A673 (cell line): ENCODE data around the gene DUOXA2. TPM values are rescaled to one million over a fixed set of nuclear protein-coding genes. Genes with fewer than 3 reads are reported as not detected.

Experiments
- BruUV-seq: library from RNA; stranded (reverse); fragments of 400-500 nt; replicated peaks from 2 replicates; lab custom pipeline; 2021; lab: Mats Ljungman, UMichigan
- CTCF ChIA-PET: fragments of 300-600 bp; sonication (Branson Sonifier 250); formaldehyde crosslinking; loops from one replicate; lab custom pipeline; 2022; ENCODE audit warnings: antibody characterized with exemption; lab: Charles Lee
- POLR2A ChIA-PET: fragments of 300-600 bp; sonication (Branson Sonifier 250); formaldehyde crosslinking; loops from one replicate; lab custom pipeline; 2022; ENCODE audit warnings: antibody characterized with exemption; ENCODE audit not compliant: low non-redundant PET; lab: Charles Lee
- DNase-seq: peaks from one replicate; pipeline ENCODE4 v3.0.0-alpha.2; 2015; ENCODE audit warnings: low spot score
- H3K27ac ChIP-seq: fragments of 200-600 bp; sonication (generic); 2 replicates; pipeline ENCODE4 v1.5.1; 2016; ENCODE audit warnings: mixed run types, low read depth, mild to moderate bottlenecking, mixed read lengths, antibody characterized with exemption, low read length; ENCODE audit not compliant: poor library complexity, severe bottlenecking
- H3K27me3 ChIP-seq: fragments of 200-600 bp; sonication (generic); replicated peaks from 2 replicates; pipeline ENCODE4 v1.6.1; 2017; ENCODE audit warnings: mixed run types, low read depth, mild to moderate bottlenecking, mixed read lengths, antibody characterized with exemption, low read length; ENCODE audit not compliant: insufficient read depth, poor library complexity
- H3K36me3 ChIP-seq: fragments of 200-600 bp; sonication (generic); 2 replicates; pipeline ENCODE4 v1.6.1; 2016; ENCODE audit warnings: mixed run types, mild to moderate bottlenecking, mixed read lengths, antibody characterized with exemption, low read length; ENCODE audit not compliant: insufficient read depth, poor library complexity, severe bottlenecking
- H3K4me1 ChIP-seq: fragments of 200-600 bp; sonication (generic); 2 replicates; pipeline ENCODE4 v1.6.1; 2017; ENCODE audit warnings: mixed run types, mild to moderate bottlenecking, mixed read lengths, antibody characterized with exemption, low read length; ENCODE audit not compliant: insufficient read depth, poor library complexity, severe bottlenecking
- H3K4me3 ChIP-seq: fragments of 200-600 bp; sonication (generic); 2 replicates; pipeline ENCODE4 v1.5.1; 2016; ENCODE audit warnings: low read depth, mixed run types, mild to moderate bottlenecking, mixed read lengths, low read length; ENCODE audit not compliant: poor library complexity, severe bottlenecking
- H3K9me3 ChIP-seq: fragments of 200-600 bp; sonication (generic); 2 replicates; pipeline ENCODE4 v1.6.1; 2016; ENCODE audit warnings: mixed run types, low read depth, mild to moderate bottlenecking, mixed read lengths, antibody characterized with exemption, low read length; ENCODE audit not compliant: poor library complexity, severe bottlenecking
- EZH2 ChIP-seq: fragments of 200-600 bp; sonication (generic); IDR thresholded peaks from 2 replicates; pipeline ENCODE4 v1.6.1; 2017; ENCODE audit warnings: borderline replicate concordance, low read depth, mild to moderate bottlenecking, mixed read lengths, antibody characterized with exemption, low read length; ENCODE audit not compliant: poor library complexity, severe bottlenecking
- intact Hi-C: fragments of 100-400 bp; cut with micrococcal nuclease; formaldehyde crosslinking; loops from one replicate; pipeline ENCODE4 v1.10.0; 2022; ENCODE audit not compliant: unreplicated experiment
- total RNA-seq: library from RNA; stranded (reverse); gene quantifications from 2 replicates; pipeline ENCODE4 v1.2.3, GENCODE V29; 2021
- TF ChIP-seq, protein P1 (sequence below): fragments of 300-800, 200-600 bp; sonication (generic); conservative IDR thresholded peaks from 2 replicates; pipeline ENCODE4 v1.5.1; 2017; ENCODE audit warnings: low read depth, mild to moderate bottlenecking, antibody characterized with exemption, low read length, moderate library complexity, mixed read lengths

The DUOXA2 gene
- total RNA-seq, 1 experiment from 2014 or later = not detected

DNA sequence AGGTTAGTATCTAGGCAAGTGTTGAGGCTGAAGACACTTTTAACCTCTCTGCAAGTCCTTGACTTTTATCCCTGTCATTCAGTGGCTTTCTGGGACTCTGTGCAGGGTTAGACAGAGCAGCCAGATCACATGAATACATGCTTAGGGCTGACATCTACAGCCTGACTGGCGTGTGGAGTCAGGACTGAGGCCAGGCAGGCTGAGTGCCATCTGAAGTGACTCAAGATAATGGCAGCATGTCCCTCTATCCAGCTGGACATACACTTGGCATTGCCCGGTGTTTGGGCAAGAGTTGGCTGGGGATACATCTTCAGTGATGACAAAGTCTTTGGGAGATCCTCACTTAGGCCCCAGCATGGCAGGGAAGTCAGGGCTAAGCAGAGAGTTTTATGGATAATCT lies 22.6 kb upstream of the DUOXA2 start:
- TF ChIP-seq, protein P1, sequence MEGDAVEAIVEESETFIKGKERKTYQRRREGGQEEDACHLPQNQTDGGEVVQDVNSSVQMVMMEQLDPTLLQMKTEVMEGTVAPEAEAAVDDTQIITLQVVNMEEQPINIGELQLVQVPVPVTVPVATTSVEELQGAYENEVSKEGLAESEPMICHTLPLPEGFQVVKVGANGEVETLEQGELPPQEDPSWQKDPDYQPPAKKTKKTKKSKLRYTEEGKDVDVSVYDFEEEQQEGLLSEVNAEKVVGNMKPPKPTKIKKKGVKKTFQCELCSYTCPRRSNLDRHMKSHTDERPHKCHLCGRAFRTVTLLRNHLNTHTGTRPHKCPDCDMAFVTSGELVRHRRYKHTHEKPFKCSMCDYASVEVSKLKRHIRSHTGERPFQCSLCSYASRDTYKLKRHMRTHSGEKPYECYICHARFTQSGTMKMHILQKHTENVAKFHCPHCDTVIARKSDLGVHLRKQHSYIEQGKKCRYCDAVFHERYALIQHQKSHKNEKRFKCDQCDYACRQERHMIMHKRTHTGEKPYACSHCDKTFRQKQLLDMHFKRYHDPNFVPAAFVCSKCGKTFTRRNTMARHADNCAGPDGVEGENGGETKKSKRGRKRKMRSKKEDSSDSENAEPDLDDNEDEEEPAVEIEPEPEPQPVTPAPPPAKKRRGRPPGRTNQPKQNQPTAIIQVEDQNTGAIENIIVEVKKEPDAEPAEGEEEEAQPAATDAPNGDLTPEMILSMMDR = no peak
- no peak for TF ChIP-seq EZH2
- no peaks in the 10 kb centered on the region for H3K9me3 ChIP-seq
- ChIA-PET POLR2A (no interaction called here), CTCF (no interaction called here)
- H3K27ac ChIP-seq = no peak overlapping the region
- intact Hi-C loops = no loop called here
- no peak overlapping the region for H3K4me3 ChIP-seq
- BruUV-seq = no TSS peak
- H3K36me3 ChIP-seq = no peaks in the 10 kb centered on the region
- H3K4me1 ChIP-seq = no peaks in the 10 kb centered on the region
- no peak for DNase-seq
- no peaks in the 10 kb centered on the region for H3K27me3 ChIP-seq

DNA sequence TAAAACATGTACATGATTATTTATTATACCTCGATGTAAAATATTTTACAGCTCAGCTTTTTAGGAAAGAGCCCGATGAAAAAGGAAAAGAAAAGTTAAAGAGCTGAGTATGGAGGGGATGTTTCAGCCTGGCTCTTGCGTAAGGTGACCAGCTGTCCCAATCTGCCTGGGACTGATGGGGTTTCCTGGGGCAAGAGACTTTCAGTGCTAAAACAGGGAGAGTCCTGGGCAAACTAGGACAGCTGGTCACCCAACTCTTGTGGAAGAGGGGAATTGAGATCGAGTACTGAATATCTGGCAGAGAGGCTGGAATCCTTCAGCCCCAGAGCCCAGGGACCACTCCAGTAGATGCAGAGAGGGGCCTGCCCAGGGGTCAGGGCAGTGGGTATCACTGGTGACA lies 21.1 kb upstream of the DUOXA2 start:
- POLR2A ChIA-PET = no interaction called here
- TF ChIP-seq EZH2 = no peak
- TF ChIP-seq, protein P1 = no peak
- H3K36me3 ChIP-seq = no peaks in the 10 kb centered on the region
- no peaks in the 10 kb centered on the region for H3K27me3 ChIP-seq
- H3K4me1 ChIP-seq = no peaks in the 10 kb centered on the region
- no peaks in the 10 kb centered on the region for H3K9me3 ChIP-seq
- CTCF ChIA-PET = no interaction called here
- H3K27ac ChIP-seq = no peak overlapping the region
- H3K4me3 ChIP-seq = no peak overlapping the region
- BruUV-seq = no TSS peak
- no peak for DNase-seq
- intact Hi-C loops = no loop called here

DNA sequence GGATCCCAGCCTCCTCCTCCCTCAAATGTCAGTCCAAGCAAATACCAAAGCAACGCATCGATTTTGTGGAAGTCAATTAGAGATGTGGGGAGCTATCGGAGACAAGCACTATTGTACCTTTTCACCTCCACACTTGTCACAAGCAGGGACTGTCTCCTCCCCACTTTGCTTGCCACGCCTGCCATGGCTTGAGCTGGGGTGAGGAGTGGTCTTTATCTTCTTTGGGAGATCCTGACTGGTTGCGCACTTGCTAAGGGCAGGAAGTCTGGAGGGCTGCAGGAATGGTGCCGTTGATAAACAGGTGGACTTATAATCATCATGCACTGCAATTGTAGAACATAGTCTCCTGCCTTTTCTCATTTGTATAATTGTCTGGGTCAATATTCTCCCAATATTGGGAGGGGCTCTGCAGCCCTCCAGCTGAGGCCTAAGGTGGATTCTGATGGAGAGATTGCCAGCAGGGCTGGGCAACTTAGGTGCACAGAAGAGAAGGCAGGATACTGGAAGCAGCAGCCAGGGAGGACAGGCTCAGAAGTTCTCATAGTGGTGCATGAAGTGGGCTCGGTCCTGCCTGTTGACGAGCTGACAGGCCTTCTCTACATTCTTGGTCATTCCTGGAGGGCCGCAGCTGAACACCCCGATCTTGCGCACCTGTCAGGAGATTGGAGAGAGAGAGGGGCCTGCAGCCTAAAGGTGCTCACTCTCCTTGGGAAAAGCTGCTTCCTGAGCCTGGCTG lies 20.3 kb upstream of the DUOXA2 start:
- intact Hi-C loops = no loop called here

More for the DNA sequence above, 20.3 kb upstream of the DUOXA2 start:
- Histone ChIP-seq H3K9me3 (no peaks in the 10 kb centered on the region), H3K4me1 (no peaks in the 10 kb centered on the region), H3K27me3 (no peaks in the 10 kb centered on the region), H3K36me3 (no peaks in the 10 kb centered on the region), H3K4me3 (no peak overlapping the region), H3K27ac (no peak overlapping the region)
- no peak for DNase-seq
- ChIA-PET CTCF (no interaction called here), POLR2A (no interaction called here)
- TF ChIP-seq EZH2 = no peak
- TF ChIP-seq, protein P1 = no peak
- no TSS peak for BruUV-seq
